HEK293T (cell line): Measurements from ENCODE around the gene MCM10.

ENCODE experiments used
- ELF4 ChIP-seq: fragments of 450-650 bp; IDR thresholded peaks from 2 replicates; pipeline ENCODE4 v1.6.1; 2017; ENCODE audit warnings: antibody characterized with exemption
- FOXA1 ChIP-seq: fragments of 450-650 bp; IDR thresholded peaks from 2 replicates; pipeline ENCODE4 v1.6.1; 2016; ENCODE audit warnings: mild to moderate bottlenecking
- FOXK2 ChIP-seq: fragments of 450-650 bp; IDR thresholded peaks from 2 replicates; pipeline ENCODE4 v1.6.1; 2016; ENCODE audit warnings: mild to moderate bottlenecking
- LEF1 ChIP-seq: fragments of 450-650 bp; IDR thresholded peaks from 2 replicates; pipeline ENCODE4 v1.6.1; 2017; ENCODE audit warnings: mild to moderate bottlenecking, borderline replicate concordance
- SUZ12 ChIP-seq: fragments of 450-650 bp; IDR thresholded peaks from 2 replicates; pipeline ENCODE4 v1.6.1; 2016; ENCODE audit warnings: mild to moderate bottlenecking

- TF ChIP-seq LEF1 (no peak), ELF4 (no peak), FOXK2 (no peak), FOXA1 (no peak), SUZ12 (no peak)
These were observed 27.2 kb downstream of the MCM10 start for GRCh38 chr10:13188593-13188992.
